Urothelium cell line (cell line): ENCODE results near the gene PRKAA2.

ENCODE experiments used
- DNase-seq: peaks from one replicate; pipeline ENCODE4 v3.0.0; 2011; ENCODE audit warnings: low spot score, mixed read lengths
- FAIRE-seq: peaks from 2 replicates; lab custom pipeline; 2011; peaks lifted over from hg19 to GRCh38; lab: Jason Lieb, UNC

Gene PRKAA2

DNA sequence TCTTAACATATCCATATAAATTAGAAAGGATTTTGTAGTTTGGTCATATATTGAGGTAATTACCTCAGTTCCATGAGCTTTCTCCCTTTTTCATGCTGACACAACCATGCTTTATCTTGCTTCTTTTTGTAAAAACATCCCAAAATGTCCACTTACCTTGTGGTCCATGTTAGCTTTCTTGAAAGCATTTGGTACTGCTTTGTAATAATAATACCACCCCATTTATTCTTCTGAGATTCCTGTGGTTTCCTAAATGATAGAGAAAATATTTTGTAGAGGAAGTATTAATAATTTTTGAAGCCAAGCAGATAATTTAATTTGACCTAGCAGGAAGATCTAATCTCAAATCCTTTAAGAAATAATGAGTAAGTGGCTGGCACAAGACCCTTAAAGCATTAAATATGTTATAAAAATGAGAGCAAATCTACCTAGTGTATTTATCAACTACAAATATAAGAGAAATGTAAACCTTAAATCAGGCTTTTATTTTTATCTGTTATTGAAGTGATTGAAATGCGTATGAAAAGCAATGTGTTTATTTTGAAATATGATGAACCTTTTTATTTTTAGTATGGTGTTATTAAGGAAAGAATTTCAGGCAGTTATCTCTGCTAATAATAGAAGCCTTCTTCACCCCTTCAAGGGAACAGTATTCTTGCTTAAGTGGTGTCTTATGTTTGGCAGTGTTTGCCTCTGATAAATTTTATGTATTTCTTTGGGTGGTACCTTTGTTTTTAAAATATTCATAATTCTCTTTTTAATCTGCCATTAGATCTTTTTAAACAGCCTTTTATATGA is 9.2 kb downstream of the PRKAA2 start:
- DNase-seq (no peak), FAIRE-seq (no peak)

DNA sequence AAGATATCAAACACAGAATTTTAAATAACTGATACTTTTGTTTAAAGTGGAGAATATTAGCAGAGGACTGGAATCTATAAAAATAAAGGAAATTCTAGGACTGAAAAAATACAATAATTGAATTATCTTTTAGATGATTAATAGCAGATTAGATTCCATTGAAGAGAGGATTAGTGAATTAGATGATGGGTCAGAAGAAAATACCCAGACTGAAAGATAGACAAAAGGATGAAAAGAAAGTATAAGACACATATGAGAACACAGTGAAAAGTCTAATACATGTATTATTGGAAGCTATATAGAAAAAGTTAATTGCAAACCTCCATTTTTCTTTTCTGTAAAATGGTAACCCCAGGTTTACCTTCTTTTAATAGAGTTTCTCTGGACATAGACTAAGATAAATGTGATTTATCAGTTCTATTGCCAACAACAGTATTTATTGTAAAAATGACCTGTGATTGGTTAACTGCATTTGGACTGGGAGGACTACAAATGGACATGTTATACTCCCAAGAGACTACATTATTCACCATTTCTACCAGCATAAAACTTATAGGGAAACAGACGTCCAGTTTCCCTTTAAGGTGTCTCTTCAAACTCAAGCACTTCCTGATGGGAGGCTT is 11.0 kb downstream of the PRKAA2 start:
- FAIRE-seq = no peak
- DNase-seq = no peak

DNA sequence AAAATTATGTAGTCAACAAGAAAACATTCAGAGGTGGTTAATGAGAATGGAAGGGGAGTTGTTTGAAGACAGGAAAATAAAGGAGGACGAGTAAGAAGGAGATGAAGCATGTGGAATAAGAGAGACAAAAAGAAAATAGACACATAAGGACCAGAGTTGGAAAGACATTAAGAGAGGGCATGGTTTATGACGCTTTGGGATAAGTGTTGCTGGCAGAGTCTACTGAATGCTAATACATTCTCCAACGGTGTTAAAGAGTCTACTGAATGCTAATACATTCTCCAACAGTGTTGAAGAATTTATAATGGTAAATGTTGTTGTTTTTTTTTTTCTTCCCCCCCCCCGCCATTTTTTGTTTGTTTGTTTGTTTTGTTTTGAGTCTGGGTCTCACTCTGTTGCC is 13.1 kb downstream of the PRKAA2 start:
- FAIRE-seq (no peak), DNase-seq (no peak)

DNA sequence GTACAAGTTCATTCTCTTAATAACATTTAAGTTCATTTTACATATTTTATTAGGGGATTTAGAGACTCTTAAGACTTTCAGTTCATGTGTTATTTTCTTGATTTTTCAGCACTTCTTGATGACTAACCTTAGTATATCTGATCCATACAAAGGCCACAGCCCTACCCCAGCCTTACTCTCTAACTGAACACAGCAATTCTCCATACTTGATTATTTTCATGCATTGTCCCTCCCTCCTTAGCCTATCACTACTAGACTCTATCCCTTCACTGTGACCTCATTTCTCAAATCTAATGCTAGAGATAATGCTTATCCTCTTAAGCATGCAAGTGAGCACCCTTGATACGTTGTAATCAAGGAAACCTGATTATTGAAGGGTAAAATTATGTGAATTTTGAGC is 15.2 kb downstream of the PRKAA2 start:
- no peak for FAIRE-seq
- no peak for DNase-seq

DNA sequence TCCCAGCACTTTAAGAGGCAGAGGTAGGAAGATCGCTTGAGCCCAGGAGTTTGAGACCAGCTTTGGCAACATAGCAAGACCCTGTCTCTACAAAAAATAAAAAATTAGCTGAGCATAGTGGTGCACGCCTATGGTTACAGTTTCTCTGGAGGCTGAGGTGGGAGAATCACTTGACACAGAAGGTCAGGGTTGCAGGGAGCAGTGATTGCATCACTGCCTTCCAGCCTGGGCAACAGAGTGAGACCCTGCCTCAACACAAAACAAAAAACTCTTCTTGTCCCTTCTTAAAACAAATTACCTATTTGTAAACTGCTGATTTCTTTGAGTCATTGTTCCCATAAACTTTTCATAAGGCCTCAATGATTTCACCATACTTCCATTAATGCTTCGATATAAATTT is 18.7 kb downstream of the PRKAA2 start:
- DNase-seq (no peak), FAIRE-seq (no peak)

DNA sequence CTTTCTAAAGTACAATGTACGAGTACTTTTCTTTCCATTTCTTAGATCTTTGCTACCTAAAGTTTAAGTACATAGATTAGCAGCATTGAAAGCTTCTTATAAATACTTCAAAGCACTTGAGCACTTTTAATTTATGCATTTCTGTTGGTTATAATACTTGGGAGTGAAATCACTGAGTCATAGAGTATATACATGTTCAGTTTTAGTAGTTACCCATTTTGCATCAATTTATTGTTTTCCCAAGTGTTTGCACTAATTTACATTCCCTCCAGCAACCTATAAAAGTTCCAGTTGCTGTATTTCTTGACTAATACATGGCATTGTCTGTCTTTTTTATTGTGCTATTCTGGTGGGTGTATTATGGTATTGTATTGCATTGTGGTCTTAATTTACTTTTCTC is 20.3 kb downstream of the PRKAA2 start:
- no peak for DNase-seq
- no peak for FAIRE-seq

DNA sequence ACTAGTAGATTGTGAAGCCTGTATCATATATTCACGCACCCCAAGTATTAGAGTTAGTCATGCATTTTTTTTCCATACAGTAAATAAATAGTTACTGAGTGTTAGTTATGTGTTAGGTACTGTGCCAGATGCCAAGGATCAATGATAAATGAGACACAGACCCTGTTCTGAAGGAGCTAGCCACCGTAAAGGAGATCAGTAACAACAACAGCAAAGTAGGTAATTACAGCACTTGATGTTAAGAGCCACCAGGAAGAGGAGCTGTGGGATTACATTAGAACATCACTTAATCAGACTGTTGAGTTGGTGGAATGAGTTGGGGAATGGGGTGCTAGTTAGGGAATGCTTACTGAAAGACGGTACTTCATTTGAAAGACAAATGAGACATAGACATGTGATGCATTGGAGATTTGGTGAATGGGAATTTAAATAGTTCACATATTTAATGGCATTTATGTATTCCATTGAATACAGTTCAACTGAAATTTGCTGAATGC is 21.0 kb downstream of the PRKAA2 start:
- no peak for FAIRE-seq

DNA sequence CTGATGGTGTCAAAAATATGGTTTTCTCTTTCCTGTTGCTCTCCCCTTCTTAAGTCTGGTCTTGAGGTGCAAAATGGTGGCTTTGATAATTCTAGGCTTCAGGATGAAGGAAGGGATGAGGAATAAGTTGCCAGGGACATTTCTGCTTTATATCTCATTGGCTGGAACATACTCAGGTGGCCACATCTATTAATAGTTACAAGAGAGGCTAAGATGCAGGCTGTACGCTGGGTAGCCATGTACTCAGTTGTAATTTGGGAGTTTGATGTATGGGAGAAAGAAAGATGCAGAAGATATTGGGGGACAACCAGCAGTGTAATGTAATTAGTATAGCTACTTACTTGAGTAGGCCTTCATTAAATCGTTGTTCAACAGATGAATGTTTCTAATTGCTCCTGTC is 25.2 kb downstream of the PRKAA2 start:
- FAIRE-seq = no peak

More for the DNA sequence above, 21.0 kb downstream of the PRKAA2 start:
- DNase-seq = no peak

DNA sequence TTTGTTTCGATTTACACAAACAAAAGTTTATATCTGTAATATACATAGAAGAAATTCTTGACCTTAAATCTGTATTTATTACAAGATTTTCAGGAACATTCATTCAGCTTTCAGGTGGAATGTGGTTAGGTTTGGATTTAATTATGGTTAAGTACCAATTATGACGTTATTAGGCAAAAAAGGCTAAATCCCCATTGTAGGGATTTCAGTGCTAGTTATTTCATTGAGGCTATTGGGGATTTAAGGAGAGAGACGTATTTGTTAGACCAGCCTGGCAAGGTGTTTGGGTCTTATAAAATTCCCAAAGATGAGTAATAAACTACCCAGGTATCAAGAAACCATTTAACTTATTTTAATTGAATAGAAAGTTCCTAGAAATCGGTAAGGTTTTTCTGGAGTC is 26.0 kb downstream of the PRKAA2 start:
- DNase-seq (no peak), FAIRE-seq (no peak)

More for the DNA sequence above, 25.2 kb downstream of the PRKAA2 start:
- DNase-seq = no peak

DNA sequence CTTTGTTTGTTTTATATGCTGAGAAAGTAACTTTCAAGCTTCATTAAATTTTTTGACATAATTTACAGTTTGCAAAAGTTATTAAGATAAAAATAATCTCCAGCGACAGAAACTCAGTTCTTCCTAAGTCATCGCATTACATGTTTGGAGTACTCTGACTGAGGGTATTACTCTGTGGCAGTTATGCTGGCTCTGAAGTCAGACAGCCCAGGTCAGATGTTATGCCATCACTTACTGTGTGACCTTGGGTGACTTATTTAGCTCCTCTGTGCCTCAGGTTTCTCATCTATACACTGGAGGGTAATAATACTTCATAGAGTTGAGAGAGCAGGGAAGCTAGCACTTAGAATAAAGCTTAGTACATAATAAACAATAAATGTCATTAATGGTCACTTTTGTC is 26.4 kb downstream of the PRKAA2 start:
- DNase-seq (no peak), FAIRE-seq (no peak)

DNA sequence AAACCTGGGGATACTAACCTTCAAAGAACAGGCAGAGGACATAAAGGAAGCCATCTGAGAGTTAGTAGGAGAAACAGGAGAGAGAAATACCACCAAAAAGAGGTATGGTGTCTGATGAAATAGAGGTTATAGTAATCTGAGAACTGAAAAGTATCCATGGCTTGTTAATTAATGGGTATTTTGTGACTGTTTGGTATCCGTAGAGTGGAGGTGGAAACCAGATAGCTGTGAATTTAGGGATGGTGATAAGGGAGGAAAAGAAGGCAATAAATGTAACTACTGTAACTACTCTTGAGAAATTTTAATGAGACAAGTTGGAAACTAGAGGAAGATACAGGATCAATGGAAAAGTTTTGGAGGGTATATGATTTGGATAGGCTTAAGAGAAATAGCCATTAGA is 27.5 kb downstream of the PRKAA2 start:
- DNase-seq (no peak), FAIRE-seq (no peak)

DNA sequence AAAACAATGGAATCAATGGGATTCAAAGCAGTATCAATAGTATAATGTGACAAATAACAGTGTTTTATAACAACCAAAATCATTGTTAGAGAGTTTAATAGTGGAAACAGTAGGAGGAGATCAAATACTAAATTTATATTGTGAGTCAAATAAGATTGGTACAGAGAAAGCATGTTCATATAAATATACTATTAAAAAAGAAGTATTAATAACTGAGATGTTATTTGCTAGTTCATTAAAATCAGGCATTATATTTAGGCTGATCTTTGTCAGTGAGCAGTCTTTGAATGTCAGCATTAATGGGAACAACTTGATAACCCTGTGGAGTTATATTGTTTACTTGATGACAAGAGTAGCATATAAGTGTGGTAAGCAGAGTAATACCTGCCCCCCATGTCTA is 30.6 kb downstream of the PRKAA2 start:
- FAIRE-seq = no peak

DNA sequence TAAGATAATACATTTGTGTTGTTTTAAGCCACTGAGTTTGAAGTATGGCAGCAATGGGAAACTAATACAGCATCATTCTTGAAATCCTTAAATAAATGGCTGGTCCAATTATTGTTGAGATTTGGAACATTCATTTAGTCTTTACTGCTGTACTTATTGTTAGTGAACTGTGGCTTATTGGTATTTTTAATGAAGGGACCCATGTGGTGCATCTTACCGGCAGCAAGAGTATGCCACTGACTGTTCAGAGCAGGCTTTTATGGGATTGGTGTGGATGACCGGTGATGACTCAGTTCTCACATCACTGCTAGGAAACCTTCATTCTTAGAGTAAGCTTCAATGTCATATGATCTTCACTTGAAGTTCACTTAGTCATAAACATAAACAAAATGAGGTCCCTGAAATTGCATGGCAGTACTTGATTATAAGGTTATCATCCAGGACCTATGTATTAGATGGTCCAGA is 31.5 kb downstream of the PRKAA2 start:
- DNase-seq = peak; percentile 21

More for the DNA sequence above, 30.6 kb downstream of the PRKAA2 start:
- DNase-seq = no peak

DNA sequence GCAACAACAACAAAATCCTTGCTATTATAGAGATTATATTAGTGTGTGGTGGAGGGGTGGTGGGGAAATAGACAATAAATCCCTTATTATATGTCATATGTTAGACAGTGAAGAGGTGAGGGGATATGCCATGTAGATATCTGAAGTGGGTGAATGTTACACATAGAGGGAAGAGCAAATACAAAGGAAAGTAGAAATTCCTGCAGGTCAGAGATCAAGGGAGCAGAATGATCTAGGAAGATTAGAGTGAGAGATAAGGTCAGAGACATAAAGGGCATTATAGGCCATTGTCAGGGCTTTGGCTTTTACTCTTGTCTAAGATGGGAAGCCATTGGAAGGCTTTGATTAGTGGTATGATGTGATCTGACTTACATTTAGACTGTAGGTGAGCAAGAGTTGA is 38.5 kb downstream of the PRKAA2 start:
- FAIRE-seq (no peak), DNase-seq (no peak)

More for the DNA sequence above, 31.5 kb downstream of the PRKAA2 start:
- no peak for FAIRE-seq

DNA sequence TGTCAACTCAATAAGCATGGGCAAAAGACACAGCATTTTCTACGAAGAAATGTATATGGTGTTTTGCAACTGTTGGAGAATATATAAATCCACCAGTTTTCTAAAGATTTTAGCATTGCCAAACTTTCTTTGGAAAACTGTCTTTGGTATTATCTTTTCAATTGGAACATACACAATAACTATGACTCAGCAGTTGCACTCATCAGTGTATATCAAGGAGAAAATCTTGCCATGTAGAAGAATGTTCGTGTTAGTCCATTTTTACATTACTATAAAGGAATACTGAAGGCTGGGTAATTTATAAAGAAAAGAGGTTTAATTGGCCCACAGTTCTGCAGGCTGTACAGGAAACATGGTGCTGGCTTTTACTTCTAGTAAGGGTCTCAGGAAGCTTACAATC is 41.1 kb downstream of the PRKAA2 start:
- FAIRE-seq = no peak
- DNase-seq = no peak

DNA sequence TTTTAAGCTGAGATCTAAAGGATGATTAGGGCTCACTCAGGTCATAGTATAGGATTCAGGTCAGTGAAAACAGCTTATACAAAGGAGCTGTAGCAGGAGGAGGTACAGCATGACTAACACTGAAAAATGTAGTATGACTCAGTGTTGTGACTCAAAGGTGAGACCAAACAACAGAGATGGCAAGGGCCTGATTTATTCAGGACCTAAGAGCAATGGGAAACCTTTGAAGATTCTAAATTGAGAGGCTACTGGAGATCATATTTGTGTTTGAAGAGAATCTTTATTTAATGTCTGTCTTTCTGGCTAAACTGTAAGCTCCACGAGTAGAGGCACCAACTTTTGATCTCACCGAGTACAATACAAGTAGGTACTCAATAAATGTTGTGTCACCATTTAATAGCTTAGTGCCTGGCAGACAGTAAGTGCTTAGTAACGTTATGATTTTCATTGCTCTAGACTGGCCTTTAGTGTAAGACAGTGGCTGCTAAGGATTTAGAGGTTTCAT is 43.5 kb downstream of the PRKAA2 start:
- DNase-seq (peak; percentile 84), FAIRE-seq (peak; percentile 82)

DNA sequence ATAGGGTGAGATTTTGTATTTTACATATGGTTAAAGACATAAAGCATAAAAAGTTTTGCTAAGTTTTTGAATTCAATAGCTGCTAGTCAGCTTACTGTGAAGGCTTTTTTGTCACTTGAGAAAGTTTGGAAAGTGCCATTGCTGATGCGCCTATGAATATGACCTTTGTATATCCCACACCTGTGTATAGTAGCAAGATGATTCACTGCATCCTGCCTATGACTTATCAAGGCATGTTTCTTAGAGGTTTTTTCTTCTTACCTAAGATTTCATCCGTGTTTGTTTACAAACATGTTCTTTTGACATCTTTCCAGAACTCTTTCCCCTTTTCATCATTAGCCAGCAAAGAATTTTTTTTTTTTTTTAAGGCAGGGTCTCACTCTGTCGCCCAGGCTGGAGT is 51.5 kb downstream of the PRKAA2 start:
- FAIRE-seq (no peak), DNase-seq (peak; percentile 22)

DNA sequence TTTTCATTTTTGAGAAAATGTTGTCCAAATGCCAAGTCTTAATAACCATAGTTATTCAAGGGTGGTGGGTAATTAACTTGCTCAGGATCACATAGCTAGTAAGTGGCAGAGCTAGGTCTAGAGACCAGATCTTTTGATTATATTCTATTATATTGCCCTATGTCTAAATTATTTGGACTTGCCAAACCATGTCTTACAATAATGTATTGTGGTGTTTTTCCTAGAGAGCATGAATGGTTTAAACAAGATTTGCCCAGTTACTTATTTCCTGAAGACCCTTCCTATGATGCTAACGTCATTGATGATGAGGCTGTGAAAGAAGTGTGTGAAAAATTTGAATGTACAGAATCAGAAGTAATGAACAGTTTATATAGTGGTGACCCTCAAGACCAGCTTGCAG is 58.6 kb downstream of the PRKAA2 start:
- no peak for FAIRE-seq
- no peak for DNase-seq

DNA sequence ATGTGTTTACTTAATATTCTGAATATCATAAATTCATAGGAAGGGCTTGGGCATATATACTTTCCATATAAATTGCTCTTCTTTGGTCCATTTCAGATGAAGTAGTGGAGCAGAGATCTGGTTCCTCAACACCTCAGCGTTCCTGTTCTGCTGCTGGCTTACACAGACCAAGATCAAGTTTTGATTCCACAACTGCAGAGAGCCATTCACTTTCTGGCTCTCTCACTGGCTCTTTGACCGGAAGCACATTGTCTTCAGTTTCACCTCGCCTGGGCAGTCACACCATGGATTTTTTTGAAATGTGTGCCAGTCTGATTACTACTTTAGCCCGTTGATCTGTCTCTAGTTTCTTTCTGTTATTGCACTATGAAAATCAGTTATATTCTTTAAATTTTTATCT is 62.3 kb downstream of the PRKAA2 start:
- DNase-seq = no peak
- FAIRE-seq = no peak

DNA sequence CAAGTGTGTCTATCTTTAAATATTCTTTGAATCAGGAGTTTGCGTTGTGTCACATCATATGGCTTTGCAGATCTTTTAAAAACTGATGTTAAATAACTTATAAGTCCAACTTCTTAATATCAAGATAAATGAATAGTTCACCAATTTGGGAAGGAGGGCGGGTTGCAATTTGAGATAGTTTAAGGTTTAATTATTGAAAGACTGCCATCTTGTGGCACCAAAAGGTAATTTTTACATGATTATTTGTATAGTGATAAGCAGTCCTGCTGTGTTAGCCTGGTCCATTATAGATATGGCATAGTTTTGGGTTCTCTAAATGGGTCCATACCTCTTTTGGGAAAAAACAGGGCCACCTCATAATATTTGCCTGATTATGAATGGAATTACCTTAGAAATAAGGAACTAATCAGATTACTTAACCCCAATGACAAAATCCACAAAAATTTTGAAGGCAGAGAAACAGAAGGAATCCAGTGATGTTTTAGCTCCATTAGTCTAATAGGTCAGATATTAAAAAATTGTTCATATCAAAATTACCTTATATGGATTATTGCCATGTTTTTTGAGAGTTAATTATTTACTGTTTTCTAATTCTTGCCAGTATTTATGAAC is 64.3 kb downstream of the PRKAA2 start:
- DNase-seq = peak; percentile 17
- no peak for FAIRE-seq

DNA sequence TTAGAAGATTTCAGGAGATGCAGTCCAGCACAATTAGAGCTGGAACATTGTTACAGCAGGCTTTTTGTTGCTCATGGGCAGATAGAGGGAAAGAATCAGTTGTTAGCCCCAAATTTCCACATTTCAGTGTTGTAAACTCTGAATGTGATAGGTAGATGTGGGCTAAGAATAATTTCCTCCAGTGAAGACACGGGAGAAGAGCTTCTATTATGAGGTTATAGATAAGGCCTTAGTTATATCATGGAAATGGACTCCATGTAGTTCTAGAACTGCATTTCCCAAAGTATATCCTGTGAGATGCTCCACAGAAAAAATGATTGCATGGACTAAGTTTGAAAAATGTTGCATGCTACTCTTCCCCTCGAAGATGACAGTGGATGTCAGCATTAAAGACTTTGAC is 64.9 kb downstream of the PRKAA2 start:
- DNase-seq (no peak), FAIRE-seq (no peak)

DNA sequence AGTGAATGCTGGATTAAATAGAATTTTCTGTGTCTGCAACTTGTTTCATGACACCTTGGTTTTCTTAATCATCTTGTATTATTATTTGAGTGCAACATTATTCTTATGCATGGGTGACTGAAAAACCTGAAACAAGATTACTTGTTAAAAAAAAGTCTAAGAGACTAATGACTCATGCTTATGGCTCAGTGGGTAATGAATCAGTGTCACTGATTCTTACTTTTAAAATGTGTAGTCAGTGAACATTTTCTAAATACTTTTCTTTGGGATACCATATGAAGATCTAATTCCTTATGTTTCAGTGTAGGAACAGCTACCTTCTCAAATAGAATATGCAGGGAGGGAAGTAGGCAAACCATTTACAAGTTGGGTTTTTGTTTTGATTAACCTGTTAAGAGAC is 65.5 kb downstream of the PRKAA2 start:
- FAIRE-seq (no peak), DNase-seq (peak; percentile 8)
